HepG2 (cell line): ENCODE results near the gene ZNF652. TPM values are rescaled to one million over a fixed set of nuclear protein-coding genes. Genes with fewer than 3 reads are reported as not detected.

Source experiments
- BCL6 ChIP-seq: IDR thresholded peaks from 2 replicates; pipeline ENCODE4 v1.6.1; 2016; ENCODE audit warnings: missing genetic modification reagents, missing compliant biosample characterization
- BRCA1 ChIP-seq: sonication (generic); formaldehyde crosslinking; IDR thresholded peaks from 2 replicates; pipeline ENCODE4 v1.4.0; 2020; ENCODE audit warnings: missing genetic modification reagents
- HNF4G ChIP-seq, 2 experiments: sonication (generic) in 1 of 2; formaldehyde crosslinking in 1 of 2; IDR thresholded peaks; 2 replicates each; pipeline versions ENCODE4 v1.4.0 to v1.6.1; 2011 to 2020; ENCODE audit warnings: borderline replicate concordance in 2 of 2, low read depth in 2 of 2, mild to moderate bottlenecking in 2 of 2, low read length in 1 of 2, missing genetic modification reagents in 1 of 2, moderate library complexity in 1 of 2
- KLF6 ChIP-seq: IDR thresholded peaks from 2 replicates; pipeline ENCODE4 v1.8.0; 2016; ENCODE audit warnings: missing biosample characterization, missing genetic modification reagents
- KMT2B ChIP-seq: IDR thresholded peaks from 2 replicates; pipeline ENCODE4 v1.6.1; 2016; ENCODE audit warnings: missing genetic modification reagents, missing compliant biosample characterization
- MIXL1 ChIP-seq: IDR thresholded peaks from 2 replicates; pipeline ENCODE4 v1.6.1; 2016
- TARDBP ChIP-seq: sonication (generic); formaldehyde crosslinking; IDR thresholded peaks from 2 replicates; pipeline ENCODE4 v1.8.0; 2022; ENCODE audit warnings: mild to moderate bottlenecking, missing genetic modification reagents
- ZFP36 ChIP-seq: fragments of 150-350 bp; IDR thresholded peaks from 2 replicates; pipeline ENCODE4 v1.6.1; 2018; ENCODE audit warnings: borderline replicate concordance, low read length, low read depth; ENCODE audit not compliant: partially characterized antibody
- ZNF326 ChIP-seq: sonication (generic); formaldehyde crosslinking; IDR thresholded peaks from 2 replicates; pipeline ENCODE4 v1.4.0; 2020; ENCODE audit warnings: missing genetic modification reagents, borderline replicate concordance
- ZNF7 ChIP-seq: IDR thresholded peaks from 2 replicates; pipeline ENCODE4 v1.6.1; 2016; ENCODE audit warnings: missing biosample characterization, missing genetic modification reagents
- ZNF773 ChIP-seq: sonication (generic); formaldehyde crosslinking; IDR thresholded peaks from 2 replicates; pipeline ENCODE4 v1.4.0; 2020; ENCODE audit warnings: missing genetic modification reagents, borderline replicate concordance
- ZNF841 ChIP-seq: sonication (generic); formaldehyde crosslinking; IDR thresholded peaks from 2 replicates; pipeline ENCODE4 v1.8.1; 2023; ENCODE audit warnings: missing genetic modification reagents, borderline replicate concordance
- ZSCAN9 ChIP-seq: IDR thresholded peaks from 2 replicates; pipeline ENCODE4 v1.6.1; 2016; ENCODE audit warnings: borderline replicate concordance
- polyA plus RNA-seq, 8 experiments: library from polyadenylated mRNA; depleted of rRNA in 3 of 8; stranded (reverse) in 7 of 8; unstranded in 1 of 8; fragments of >200 nt; fragmentation: Illumina TruSeq in 4 of 8; extraction: Trizol in 4 of 8; gene quantifications; 2 replicates each; pipeline versions ENCODE4 v1.2.1 to v1.2.3, GENCODE V29; 2011 to 2016; ENCODE audit warnings: low read depth in 4 of 8, missing spikeins in 1 of 8, mixed read lengths in 1 of 8; ENCODE audit not compliant: insufficient read depth in 1 of 8
- total RNA-seq, 5 experiments: library from RNA; depleted of rRNA; stranded (reverse); fragments of >200 nt; fragmentation: Illumina TruSeq; extraction: Trizol; gene quantifications; 2 replicates each; pipeline ENCODE4 v1.2.3, GENCODE V29; 2016; ENCODE audit warnings: low read depth in 1 of 5
- TF ChIP-seq, protein P1 (sequence below): sonication (generic); formaldehyde crosslinking; IDR thresholded peaks from 2 replicates; pipeline ENCODE4 v1.4.0; 2020; ENCODE audit warnings: missing genetic modification reagents, borderline replicate concordance
- TF ChIP-seq, protein P2 (sequence below): sonication (generic); formaldehyde crosslinking; IDR thresholded peaks from 2 replicates; pipeline ENCODE4 v1.9.0; 2021; ENCODE audit warnings: missing genetic modification reagents, borderline replicate concordance
- TF ChIP-seq, protein P3 (sequence below): sonication (generic); formaldehyde crosslinking; conservative IDR thresholded peaks from 2 replicates; pipeline ENCODE4 v1.4.0; 2020; ENCODE audit warnings: missing genetic modification reagents
- TF ChIP-seq, protein P4 (sequence below): IDR thresholded peaks from 2 replicates; pipeline ENCODE4 v1.4.0; 2020; ENCODE audit warnings: mild to moderate bottlenecking, missing genetic modification reagents

Gene ZNF652
- total and polyA plus RNA-seq, 2 of the 13 experiments (the other 11 are each of a cell fraction or from before 2014, with no cell fraction given), result 16.2 to 30.2 TPM

DNA sequence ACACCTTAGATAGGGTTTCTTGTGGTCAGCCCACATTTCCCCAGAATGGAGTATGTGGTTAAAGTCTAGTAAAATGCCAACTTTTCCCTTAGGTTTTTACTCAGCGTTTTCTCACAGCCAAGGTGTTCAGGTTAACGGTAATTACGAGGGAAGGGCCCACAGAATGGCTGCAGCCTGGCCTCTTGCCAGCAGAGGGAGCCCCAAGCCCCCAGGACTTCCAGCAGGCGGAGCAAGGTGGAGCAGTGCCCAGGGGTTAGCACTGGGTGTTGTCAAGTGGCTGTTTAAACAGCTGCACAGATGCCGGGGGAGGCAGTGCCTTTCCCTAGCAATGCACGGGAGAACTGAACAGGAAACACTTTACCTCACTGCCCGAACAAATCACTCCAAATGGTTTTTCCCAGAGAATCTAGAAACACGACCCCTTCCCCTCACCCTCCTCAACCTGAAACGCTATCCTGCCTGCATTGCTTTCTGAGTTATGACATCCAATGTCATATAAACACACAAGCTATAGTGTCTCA, 46.0 kb upstream of the ZNF652 start (continued):
- TF ChIP-seq, protein P1, sequence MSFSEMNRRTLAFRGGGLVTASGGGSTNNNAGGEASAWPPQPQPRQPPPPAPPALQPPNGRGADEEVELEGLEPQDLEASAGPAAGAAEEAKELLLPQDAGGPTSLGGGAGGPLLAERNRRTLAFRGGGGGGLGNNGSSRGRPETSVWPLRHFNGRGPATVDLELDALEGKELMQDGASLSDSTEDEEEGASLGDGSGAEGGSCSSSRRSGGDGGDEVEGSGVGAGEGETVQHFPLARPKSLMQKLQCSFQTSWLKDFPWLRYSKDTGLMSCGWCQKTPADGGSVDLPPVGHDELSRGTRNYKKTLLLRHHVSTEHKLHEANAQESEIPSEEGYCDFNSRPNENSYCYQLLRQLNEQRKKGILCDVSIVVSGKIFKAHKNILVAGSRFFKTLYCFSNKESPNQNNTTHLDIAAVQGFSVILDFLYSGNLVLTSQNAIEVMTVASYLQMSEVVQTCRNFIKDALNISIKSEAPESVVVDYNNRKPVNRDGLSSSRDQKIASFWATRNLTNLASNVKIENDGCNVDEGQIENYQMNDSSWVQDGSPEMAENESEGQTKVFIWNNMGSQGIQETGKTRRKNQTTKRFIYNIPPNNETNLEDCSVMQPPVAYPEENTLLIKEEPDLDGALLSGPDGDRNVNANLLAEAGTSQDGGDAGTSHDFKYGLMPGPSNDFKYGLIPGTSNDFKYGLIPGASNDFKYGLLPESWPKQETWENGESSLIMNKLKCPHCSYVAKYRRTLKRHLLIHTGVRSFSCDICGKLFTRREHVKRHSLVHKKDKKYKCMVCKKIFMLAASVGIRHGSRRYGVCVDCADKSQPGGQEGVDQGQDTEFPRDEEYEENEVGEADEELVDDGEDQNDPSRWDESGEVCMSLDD (CRISPR knock-in tag), result no peak
- no peak for TF ChIP-seq ZSCAN9 (CRISPR knock-in tag)
- TF ChIP-seq BCL6 (CRISPR knock-in tag), result no peak
- TF ChIP-seq ZNF7 (CRISPR knock-in tag), result no peak
- no peak for TF ChIP-seq ZNF773 (CRISPR knock-in tag)
- TF ChIP-seq TARDBP (CRISPR knock-in tag), result no peak
- no peak for TF ChIP-seq HNF4G (IDR thresholded peaks at IDR 0.05; ENCODE audit: borderline replicate concordance, low read depth, low read length)
- no peak for TF ChIP-seq HNF4G (CRISPR knock-in tag; IDR thresholded peaks at IDR 0.05; ENCODE audit: borderline replicate concordance, low read depth)
- no peak for TF ChIP-seq KMT2B
- TF ChIP-seq, protein P2, sequence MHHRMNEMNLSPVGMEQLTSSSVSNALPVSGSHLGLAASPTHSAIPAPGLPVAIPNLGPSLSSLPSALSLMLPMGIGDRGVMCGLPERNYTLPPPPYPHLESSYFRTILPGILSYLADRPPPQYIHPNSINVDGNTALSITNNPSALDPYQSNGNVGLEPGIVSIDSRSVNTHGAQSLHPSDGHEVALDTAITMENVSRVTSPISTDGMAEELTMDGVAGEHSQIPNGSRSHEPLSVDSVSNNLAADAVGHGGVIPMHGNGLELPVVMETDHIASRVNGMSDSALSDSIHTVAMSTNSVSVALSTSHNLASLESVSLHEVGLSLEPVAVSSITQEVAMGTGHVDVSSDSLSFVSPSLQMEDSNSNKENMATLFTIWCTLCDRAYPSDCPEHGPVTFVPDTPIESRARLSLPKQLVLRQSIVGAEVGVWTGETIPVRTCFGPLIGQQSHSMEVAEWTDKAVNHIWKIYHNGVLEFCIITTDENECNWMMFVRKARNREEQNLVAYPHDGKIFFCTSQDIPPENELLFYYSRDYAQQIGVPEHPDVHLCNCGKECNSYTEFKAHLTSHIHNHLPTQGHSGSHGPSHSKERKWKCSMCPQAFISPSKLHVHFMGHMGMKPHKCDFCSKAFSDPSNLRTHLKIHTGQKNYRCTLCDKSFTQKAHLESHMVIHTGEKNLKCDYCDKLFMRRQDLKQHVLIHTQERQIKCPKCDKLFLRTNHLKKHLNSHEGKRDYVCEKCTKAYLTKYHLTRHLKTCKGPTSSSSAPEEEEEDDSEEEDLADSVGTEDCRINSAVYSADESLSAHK (CRISPR knock-in tag), result no peak
- peak; percentile 79; the same call in 1 of the 2 replicates for TF ChIP-seq MIXL1
- no peak for TF ChIP-seq ZNF841
- no peak for TF ChIP-seq BRCA1
- no peak for TF ChIP-seq ZNF326
- TF ChIP-seq, protein P3, sequence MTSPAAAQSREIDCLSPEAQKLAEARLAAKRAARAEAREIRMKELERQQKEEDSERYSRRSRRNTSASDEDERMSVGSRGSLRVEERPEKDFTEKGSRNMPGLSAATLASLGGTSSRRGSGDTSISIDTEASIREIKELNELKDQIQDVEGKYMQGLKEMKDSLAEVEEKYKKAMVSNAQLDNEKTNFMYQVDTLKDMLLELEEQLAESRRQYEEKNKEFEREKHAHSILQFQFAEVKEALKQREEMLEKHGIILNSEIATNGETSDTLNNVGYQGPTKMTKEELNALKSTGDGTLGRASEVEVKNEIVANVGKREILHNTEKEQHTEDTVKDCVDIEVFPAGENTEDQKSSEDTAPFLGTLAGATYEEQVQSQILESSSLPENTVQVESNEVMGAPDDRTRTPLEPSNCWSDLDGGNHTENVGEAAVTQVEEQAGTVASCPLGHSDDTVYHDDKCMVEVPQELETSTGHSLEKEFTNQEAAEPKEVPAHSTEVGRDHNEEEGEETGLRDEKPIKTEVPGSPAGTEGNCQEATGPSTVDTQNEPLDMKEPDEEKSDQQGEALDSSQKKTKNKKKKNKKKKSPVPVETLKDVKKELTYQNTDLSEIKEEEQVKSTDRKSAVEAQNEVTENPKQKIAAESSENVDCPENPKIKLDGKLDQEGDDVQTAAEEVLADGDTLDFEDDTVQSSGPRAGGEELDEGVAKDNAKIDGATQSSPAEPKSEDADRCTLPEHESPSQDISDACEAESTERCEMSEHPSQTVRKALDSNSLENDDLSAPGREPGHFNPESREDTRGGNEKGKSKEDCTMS (CRISPR knock-in tag), result no peak
- TF ChIP-seq, protein P4, sequence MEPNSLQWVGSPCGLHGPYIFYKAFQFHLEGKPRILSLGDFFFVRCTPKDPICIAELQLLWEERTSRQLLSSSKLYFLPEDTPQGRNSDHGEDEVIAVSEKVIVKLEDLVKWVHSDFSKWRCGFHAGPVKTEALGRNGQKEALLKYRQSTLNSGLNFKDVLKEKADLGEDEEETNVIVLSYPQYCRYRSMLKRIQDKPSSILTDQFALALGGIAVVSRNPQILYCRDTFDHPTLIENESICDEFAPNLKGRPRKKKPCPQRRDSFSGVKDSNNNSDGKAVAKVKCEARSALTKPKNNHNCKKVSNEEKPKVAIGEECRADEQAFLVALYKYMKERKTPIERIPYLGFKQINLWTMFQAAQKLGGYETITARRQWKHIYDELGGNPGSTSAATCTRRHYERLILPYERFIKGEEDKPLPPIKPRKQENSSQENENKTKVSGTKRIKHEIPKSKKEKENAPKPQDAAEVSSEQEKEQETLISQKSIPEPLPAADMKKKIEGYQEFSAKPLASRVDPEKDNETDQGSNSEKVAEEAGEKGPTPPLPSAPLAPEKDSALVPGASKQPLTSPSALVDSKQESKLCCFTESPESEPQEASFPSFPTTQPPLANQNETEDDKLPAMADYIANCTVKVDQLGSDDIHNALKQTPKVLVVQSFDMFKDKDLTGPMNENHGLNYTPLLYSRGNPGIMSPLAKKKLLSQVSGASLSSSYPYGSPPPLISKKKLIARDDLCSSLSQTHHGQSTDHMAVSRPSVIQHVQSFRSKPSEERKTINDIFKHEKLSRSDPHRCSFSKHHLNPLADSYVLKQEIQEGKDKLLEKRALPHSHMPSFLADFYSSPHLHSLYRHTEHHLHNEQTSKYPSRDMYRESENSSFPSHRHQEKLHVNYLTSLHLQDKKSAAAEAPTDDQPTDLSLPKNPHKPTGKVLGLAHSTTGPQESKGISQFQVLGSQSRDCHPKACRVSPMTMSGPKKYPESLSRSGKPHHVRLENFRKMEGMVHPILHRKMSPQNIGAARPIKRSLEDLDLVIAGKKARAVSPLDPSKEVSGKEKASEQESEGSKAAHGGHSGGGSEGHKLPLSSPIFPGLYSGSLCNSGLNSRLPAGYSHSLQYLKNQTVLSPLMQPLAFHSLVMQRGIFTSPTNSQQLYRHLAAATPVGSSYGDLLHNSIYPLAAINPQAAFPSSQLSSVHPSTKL, result peak; percentile 72
- TF ChIP-seq ZFP36, result no peak
- TF ChIP-seq KLF6, result no peak
